Measurements from ENCODE around the gene PTPRM.

Gene PTPRM

GRCh38 chr18:8117006-8117371 is 549.9 kb downstream of the PTPRM start:
- Histone ChIP-seq H2BK15ac (ENCODE audit: low read depth, poor library complexity, severe bottlenecking) (no peak overlapping the region), H3K4me3 (ENCODE audit: insufficient read depth in 1 of 2, low read depth in 1 of 2, low read length in 2 of 2) (peak overlapping the region in 1 of 2 experiments; percentile 31), H4K8ac (ENCODE audit: low read length) (no peak overlapping the region), H4K91ac (ENCODE audit: low read length) (no peak overlapping the region), H2BK5ac (ENCODE audit: low read depth, low read length, poor library complexity, severe bottlenecking) (no peak overlapping the region), H2AFZ (ENCODE audit: low read depth, low read length) (no peak overlapping the region), H3K18ac (ENCODE audit: low read depth in 1 of 2, low read length in 2 of 2) (no peak overlapping the region), H3K27me3 (ENCODE audit: control insufficient read depth in 1 of 2, insufficient read depth in 1 of 2, low read length in 2 of 2) (no peaks in the 10 kb centered on the region), H3K23ac (ENCODE audit: low read length in 2 of 2) (no peak overlapping the region), H3K79me1 (replicated peaks; ENCODE audit: low read length, poor library complexity, severe bottlenecking) (peaks cover 12% of the 10 kb centered on the region), H3K9ac (ENCODE audit: low read length) (peak overlapping the region; percentile 84), H3K36me3 (ENCODE audit: control insufficient read depth in 1 of 2, insufficient read depth in 2 of 2, low read depth in 1 of 2, low read length in 2 of 2) (peaks cover 0 to 6% of the 10 kb centered on the region in 2 experiments), H3K4me2 (ENCODE audit: low read length, poor library complexity, severe bottlenecking) (no peak overlapping the region), H2BK120ac (ENCODE audit: low read depth, low read length) (no peak overlapping the region), H3K4ac (ENCODE audit: low read depth in 1 of 2, low read length in 2 of 2) (no peak overlapping the region), H2BK12ac (ENCODE audit: low read length in 2 of 2) (no peak overlapping the region), H3K14ac (ENCODE audit: low read length in 2 of 2) (no peak overlapping the region), H3K4me1 (ENCODE audit: control insufficient read depth, insufficient read depth, low read depth, low read length) (peaks cover 4% of the 10 kb centered on the region), H2AK5ac (ENCODE audit: low read length, severe bottlenecking) (no peak overlapping the region), H3K27ac (ENCODE audit: low read length, poor library complexity, severe bottlenecking) (no peak overlapping the region), H3K9me3 (ENCODE audit: control insufficient read depth, low read length) (no peaks in the 10 kb centered on the region)
- DNase-seq, result peak; percentile 63
- 81% methylated on average over 2 of the region's 2 CpGs for WGBS

- Histone ChIP-seq H3K9ac (ENCODE audit: low read length) (no peak overlapping the region), H3K36me3 (ENCODE audit: control insufficient read depth in 1 of 2, insufficient read depth in 2 of 2, low read depth in 1 of 2, low read length in 2 of 2) (no peaks in the 10 kb centered on the region), H2BK5ac (ENCODE audit: low read depth, low read length, poor library complexity, severe bottlenecking) (no peak overlapping the region), H3K27me3 (ENCODE audit: control insufficient read depth in 1 of 2, insufficient read depth in 1 of 2, low read length in 2 of 2) (no peaks in the 10 kb centered on the region), H3K4me2 (ENCODE audit: low read length, poor library complexity, severe bottlenecking) (no peak overlapping the region), H3K27ac (ENCODE audit: low read length, poor library complexity, severe bottlenecking) (no peak overlapping the region), H2BK15ac (ENCODE audit: low read depth, poor library complexity, severe bottlenecking) (no peak overlapping the region), H2BK12ac (ENCODE audit: low read length in 2 of 2) (no peak overlapping the region), H2AFZ (ENCODE audit: low read depth, low read length) (no peak overlapping the region), H3K79me1 (replicated peaks; ENCODE audit: low read length, poor library complexity, severe bottlenecking) (peaks cover 3% of the 10 kb centered on the region), H4K8ac (ENCODE audit: low read length) (no peak overlapping the region), H4K91ac (ENCODE audit: low read length) (no peak overlapping the region), H3K9me3 (ENCODE audit: control insufficient read depth, low read length) (no peaks in the 10 kb centered on the region), H3K23ac (ENCODE audit: low read length in 2 of 2) (no peak overlapping the region), H2BK120ac (ENCODE audit: low read depth, low read length) (no peak overlapping the region), H2AK5ac (ENCODE audit: low read length, severe bottlenecking) (no peak overlapping the region), H3K18ac (ENCODE audit: low read depth in 1 of 2, low read length in 2 of 2) (no peak overlapping the region), H3K4me3 (ENCODE audit: insufficient read depth in 1 of 2, low read depth in 1 of 2, low read length in 2 of 2) (no peak overlapping the region), H3K4me1 (ENCODE audit: control insufficient read depth, insufficient read depth, low read depth, low read length) (peaks cover 8% of the 10 kb centered on the region), H3K4ac (ENCODE audit: low read depth in 1 of 2, low read length in 2 of 2) (no peak overlapping the region), H3K14ac (ENCODE audit: low read length in 2 of 2) (no peak overlapping the region)
- no peak for DNase-seq
- no CpG with 5 or more reads among the region's 1 CpG for WGBS
Measured at GRCh38 chr18:8121101-8121500, 554.0 kb downstream of the PTPRM start.

GRCh38 chr18:8121942-8122480 is 554.9 kb downstream of the PTPRM start:
- Histone ChIP-seq H3K79me1 (replicated peaks; ENCODE audit: low read length, poor library complexity, severe bottlenecking) (peaks cover 6% of the 10 kb centered on the region), H3K4me3 (ENCODE audit: insufficient read depth in 1 of 2, low read depth in 1 of 2, low read length in 2 of 2) (no peak overlapping the region)
- WGBS, result 13% methylated on average over 8 of the region's 9 CpGs

GRCh38 chr18:8124232-8125146 is 557.4 kb downstream of the PTPRM start:
- H2BK12ac ChIP-seq (ENCODE audit: low read length in 2 of 2), result no peak overlapping the region
- H3K4me3 ChIP-seq (ENCODE audit: insufficient read depth in 1 of 2, low read depth in 1 of 2, low read length in 2 of 2), result no peak overlapping the region
- H2BK15ac ChIP-seq (ENCODE audit: low read depth, poor library complexity, severe bottlenecking), result no peak overlapping the region
- H3K14ac ChIP-seq (ENCODE audit: low read length in 2 of 2), result no peak overlapping the region
- H3K23ac ChIP-seq (ENCODE audit: low read length in 2 of 2), result no peak overlapping the region
- H3K18ac ChIP-seq (ENCODE audit: low read depth in 1 of 2, low read length in 2 of 2), result no peak overlapping the region
- H2BK120ac ChIP-seq (ENCODE audit: low read depth, low read length), result no peak overlapping the region
- H3K36me3 ChIP-seq (ENCODE audit: control insufficient read depth in 1 of 2, insufficient read depth in 2 of 2, low read depth in 1 of 2, low read length in 2 of 2), result peaks cover 0 to 3% of the 10 kb centered on the region in 2 experiments
- H3K4ac ChIP-seq (ENCODE audit: low read depth in 1 of 2, low read length in 2 of 2), result no peak overlapping the region
- H2AFZ ChIP-seq (ENCODE audit: low read depth, low read length), result no peak overlapping the region
- no peaks in the 10 kb centered on the region for H3K9me3 ChIP-seq (ENCODE audit: control insufficient read depth, low read length)
- 39% methylated on average over 4 of the region's 7 CpGs for WGBS
- no peak for DNase-seq
- no peak overlapping the region for H3K4me2 ChIP-seq (ENCODE audit: low read length, poor library complexity, severe bottlenecking)
- H3K79me1 ChIP-seq (replicated peaks; ENCODE audit: low read length, poor library complexity, severe bottlenecking), result peaks cover 8% of the 10 kb centered on the region
- no peaks in the 10 kb centered on the region for H3K27me3 ChIP-seq (ENCODE audit: control insufficient read depth in 1 of 2, insufficient read depth in 1 of 2, low read length in 2 of 2)
- peaks cover 6% of the 10 kb centered on the region for H3K4me1 ChIP-seq (ENCODE audit: control insufficient read depth, insufficient read depth, low read depth, low read length)
- peak overlapping the region; percentile 14 for H3K27ac ChIP-seq (ENCODE audit: low read length, poor library complexity, severe bottlenecking)
- no peak overlapping the region for H4K8ac ChIP-seq (ENCODE audit: low read length)
- H2AK5ac ChIP-seq (ENCODE audit: low read length, severe bottlenecking), result peak overlapping the region; percentile 23
- H3K9ac ChIP-seq (ENCODE audit: low read length), result no peak overlapping the region
- H2BK5ac ChIP-seq (ENCODE audit: low read depth, low read length, poor library complexity, severe bottlenecking), result no peak overlapping the region
- no peak overlapping the region for H4K91ac ChIP-seq (ENCODE audit: low read length)

More at GRCh38 chr18:8121942-8122480, 554.9 kb downstream of the PTPRM start:
- no peak overlapping the region for H4K91ac ChIP-seq (ENCODE audit: low read length)
- H3K14ac ChIP-seq (ENCODE audit: low read length in 2 of 2), result no peak overlapping the region
- H3K4me2 ChIP-seq (ENCODE audit: low read length, poor library complexity, severe bottlenecking), result peak overlapping the region; percentile 1
- H2BK5ac ChIP-seq (ENCODE audit: low read depth, low read length, poor library complexity, severe bottlenecking), result no peak overlapping the region
- H3K36me3 ChIP-seq (ENCODE audit: control insufficient read depth in 1 of 2, insufficient read depth in 2 of 2, low read depth in 1 of 2, low read length in 2 of 2), result no peaks in the 10 kb centered on the region
- peak overlapping the region; percentile 97 for H4K8ac ChIP-seq (ENCODE audit: low read length)
- H3K18ac ChIP-seq (ENCODE audit: low read depth in 1 of 2, low read length in 2 of 2), result no peak overlapping the region
- H2BK120ac ChIP-seq (ENCODE audit: low read depth, low read length), result no peak overlapping the region
- no peak overlapping the region for H2AFZ ChIP-seq (ENCODE audit: low read depth, low read length)
- H2BK12ac ChIP-seq (ENCODE audit: low read length in 2 of 2), result no peak overlapping the region
- H3K9me3 ChIP-seq (ENCODE audit: control insufficient read depth, low read length), result no peaks in the 10 kb centered on the region
- no peak overlapping the region for H3K4ac ChIP-seq (ENCODE audit: low read depth in 1 of 2, low read length in 2 of 2)
- H2BK15ac ChIP-seq (ENCODE audit: low read depth, poor library complexity, severe bottlenecking), result no peak overlapping the region
- H3K27ac ChIP-seq (ENCODE audit: low read length, poor library complexity, severe bottlenecking), result peak overlapping the region; percentile 52
- DNase-seq, result peak; percentile 54
- no peak overlapping the region for H3K9ac ChIP-seq (ENCODE audit: low read length)
- H3K27me3 ChIP-seq (ENCODE audit: control insufficient read depth in 1 of 2, insufficient read depth in 1 of 2, low read length in 2 of 2), result no peaks in the 10 kb centered on the region
- no peak overlapping the region for H3K23ac ChIP-seq (ENCODE audit: low read length in 2 of 2)
- peaks cover 6% of the 10 kb centered on the region for H3K4me1 ChIP-seq (ENCODE audit: control insufficient read depth, insufficient read depth, low read depth, low read length)
- H2AK5ac ChIP-seq (ENCODE audit: low read length, severe bottlenecking), result no peak overlapping the region

All from mesenchymal stem cell (in vitro differentiated cells and primary cell).